Testis (tissue), 2 donors: ENCODE data around the gene TTBK2.

ENCODE experiments used
- POLR2A ChIP-seq: fragments of 450-650 bp; IDR thresholded peaks from one replicate; pipeline ENCODE4 v1.6.1; 2017; ENCODE audit warnings: antibody characterized with exemption, mild to moderate bottlenecking, moderate library complexity
- TF ChIP-seq, protein P1 (sequence below), 3 experiments: fragments of 450-650 bp in 2 of 3; fragments of 200-600 bp in 1 of 3; sonication (generic) in 1 of 3; IDR thresholded peaks; one replicate each; pipeline ENCODE4 v1.5.1; 2016 to 2019; ENCODE audit warnings: antibody characterized with exemption in 3 of 3, mild to moderate bottlenecking in 2 of 3, moderate library complexity in 1 of 3

DNA sequence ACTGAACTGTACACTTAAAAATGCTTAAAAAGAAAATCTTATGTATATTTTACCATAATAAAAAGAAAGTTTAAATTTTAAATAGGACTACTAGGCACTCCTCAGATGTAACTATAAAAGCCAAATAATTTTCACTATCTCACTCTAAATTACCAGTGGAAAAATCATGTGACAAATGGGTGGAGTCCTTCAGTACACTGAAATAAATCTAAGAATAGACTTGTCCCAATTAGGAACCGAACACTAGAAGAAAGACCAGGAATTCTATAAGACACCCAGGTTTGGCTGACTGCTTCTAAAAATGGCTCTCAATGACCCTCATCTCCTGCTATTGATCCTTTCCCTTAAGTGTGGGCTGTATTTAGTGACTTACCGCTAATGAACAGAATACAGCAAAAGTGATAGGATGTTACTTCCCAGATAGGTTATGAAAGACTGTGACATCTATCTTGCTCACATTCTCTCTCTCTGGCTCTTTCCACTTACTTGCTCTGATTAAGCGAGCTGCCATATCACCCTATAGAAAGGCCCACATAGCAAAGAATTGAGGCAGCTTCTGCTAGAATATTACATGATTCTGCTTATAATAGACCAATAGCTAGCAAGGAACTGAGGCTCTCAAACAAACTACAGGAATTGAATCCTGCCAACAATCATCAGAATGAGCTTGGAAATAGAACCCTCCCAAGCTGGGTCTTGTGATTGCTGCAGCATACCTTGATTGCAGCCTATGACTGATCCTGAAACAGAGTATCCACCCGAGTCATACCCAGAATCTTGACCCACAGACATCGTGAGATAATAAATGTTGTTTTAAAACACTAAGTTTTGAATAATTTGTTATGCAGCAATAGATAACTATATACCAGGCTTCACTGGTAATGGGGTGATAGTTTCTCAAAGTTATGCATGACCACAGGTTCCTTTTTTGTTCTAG, 16.9 kb downstream of the TTBK2 start:
- TF ChIP-seq, protein P1, sequence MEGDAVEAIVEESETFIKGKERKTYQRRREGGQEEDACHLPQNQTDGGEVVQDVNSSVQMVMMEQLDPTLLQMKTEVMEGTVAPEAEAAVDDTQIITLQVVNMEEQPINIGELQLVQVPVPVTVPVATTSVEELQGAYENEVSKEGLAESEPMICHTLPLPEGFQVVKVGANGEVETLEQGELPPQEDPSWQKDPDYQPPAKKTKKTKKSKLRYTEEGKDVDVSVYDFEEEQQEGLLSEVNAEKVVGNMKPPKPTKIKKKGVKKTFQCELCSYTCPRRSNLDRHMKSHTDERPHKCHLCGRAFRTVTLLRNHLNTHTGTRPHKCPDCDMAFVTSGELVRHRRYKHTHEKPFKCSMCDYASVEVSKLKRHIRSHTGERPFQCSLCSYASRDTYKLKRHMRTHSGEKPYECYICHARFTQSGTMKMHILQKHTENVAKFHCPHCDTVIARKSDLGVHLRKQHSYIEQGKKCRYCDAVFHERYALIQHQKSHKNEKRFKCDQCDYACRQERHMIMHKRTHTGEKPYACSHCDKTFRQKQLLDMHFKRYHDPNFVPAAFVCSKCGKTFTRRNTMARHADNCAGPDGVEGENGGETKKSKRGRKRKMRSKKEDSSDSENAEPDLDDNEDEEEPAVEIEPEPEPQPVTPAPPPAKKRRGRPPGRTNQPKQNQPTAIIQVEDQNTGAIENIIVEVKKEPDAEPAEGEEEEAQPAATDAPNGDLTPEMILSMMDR (IDR thresholded peaks at IDR 0.05) = no peak
- TF ChIP-seq POLR2A = no peak
